Fibroblast of lung (primary cell): ENCODE measurements around the gene TAF3.

Source experiments
- CTCF ChIP-seq, 2 donors: IDR thresholded peaks in 1 of 2; conservative IDR thresholded peaks in 1 of 2; 1 replicate in 1 of 2; 2 replicates in 1 of 2; pipeline ENCODE4 v1.5.1; 2011 to 2012; ENCODE audit warnings: low read length in 2 of 2, control low read depth in 1 of 2, inconsistent platforms in 1 of 2, low read depth in 1 of 2, mild to moderate bottlenecking in 1 of 2
- EZH2 ChIP-seq: IDR thresholded peaks from 2 replicates; pipeline ENCODE4 v1.5.1; 2012; ENCODE audit warnings: low read length, control low read depth, mild to moderate bottlenecking; ENCODE audit errors: missing control alignments

- TF ChIP-seq CTCF (conservative IDR thresholded peaks at IDR 0.05 in 1 of 2, IDR thresholded peaks at IDR 0.05 in 1 of 2; ENCODE audit: low read depth in 1 of 2, low read length in 2 of 2), result no peak
- no peak for TF ChIP-seq EZH2
Measured at GRCh38 chr10:8023851-8024250, 205.5 kb downstream of the TAF3 start.
